ENCODE data around the gene REL. TPM values are rescaled to one million over a fixed set of nuclear protein-coding genes. Genes with fewer than 3 reads are reported as not detected.

REL gene
- total RNA-seq, 1 experiment from 2014 or later: 6.2 TPM

- H3K23ac ChIP-seq (ENCODE audit: insufficient read length, low read depth, low read length): no peak overlapping the region
- H2BK120ac ChIP-seq (ENCODE audit: low read depth, low read length, poor library complexity, severe bottlenecking): no peak overlapping the region
- H2AFZ ChIP-seq (ENCODE audit: low read length): no peak overlapping the region
- H3K18ac ChIP-seq (ENCODE audit: insufficient read length, low read depth, low read length): no peak overlapping the region
- Mint-ChIP-seq H3K9me3 (no peaks in the 10 kb centered on the region), H3K4me1 (no peaks in the 10 kb centered on the region), H3K4me3 (no peak overlapping the region), H3K36me3 (ENCODE audit: insufficient read depth in 1 of 3, low read depth in 3 of 3) (no peaks in the 10 kb centered on the region), H3K27me3 (ENCODE audit: low read depth) (no peaks in the 10 kb centered on the region), H3K27ac (no peak overlapping the region)
- no peak overlapping the region for H3K4ac ChIP-seq (ENCODE audit: low read depth, low read length)
- no peak overlapping the region for H2AK5ac ChIP-seq (ENCODE audit: insufficient read length, low read length)
- TF ChIP-seq, protein P1, sequence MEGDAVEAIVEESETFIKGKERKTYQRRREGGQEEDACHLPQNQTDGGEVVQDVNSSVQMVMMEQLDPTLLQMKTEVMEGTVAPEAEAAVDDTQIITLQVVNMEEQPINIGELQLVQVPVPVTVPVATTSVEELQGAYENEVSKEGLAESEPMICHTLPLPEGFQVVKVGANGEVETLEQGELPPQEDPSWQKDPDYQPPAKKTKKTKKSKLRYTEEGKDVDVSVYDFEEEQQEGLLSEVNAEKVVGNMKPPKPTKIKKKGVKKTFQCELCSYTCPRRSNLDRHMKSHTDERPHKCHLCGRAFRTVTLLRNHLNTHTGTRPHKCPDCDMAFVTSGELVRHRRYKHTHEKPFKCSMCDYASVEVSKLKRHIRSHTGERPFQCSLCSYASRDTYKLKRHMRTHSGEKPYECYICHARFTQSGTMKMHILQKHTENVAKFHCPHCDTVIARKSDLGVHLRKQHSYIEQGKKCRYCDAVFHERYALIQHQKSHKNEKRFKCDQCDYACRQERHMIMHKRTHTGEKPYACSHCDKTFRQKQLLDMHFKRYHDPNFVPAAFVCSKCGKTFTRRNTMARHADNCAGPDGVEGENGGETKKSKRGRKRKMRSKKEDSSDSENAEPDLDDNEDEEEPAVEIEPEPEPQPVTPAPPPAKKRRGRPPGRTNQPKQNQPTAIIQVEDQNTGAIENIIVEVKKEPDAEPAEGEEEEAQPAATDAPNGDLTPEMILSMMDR (conservative IDR thresholded peaks at IDR 0.05): no peak
- no peak overlapping the region for H4K5ac ChIP-seq (ENCODE audit: insufficient read length, low read depth, low read length)
- no peak overlapping the region for H3K56ac ChIP-seq (ENCODE audit: insufficient read length, low read depth, low read length)
- no peaks in the 10 kb centered on the region for H3K4me1 ChIP-seq (ENCODE audit: insufficient read depth, low read length)
- no peaks in the 10 kb centered on the region for H3K79me2 ChIP-seq (ENCODE audit: insufficient read depth, low read length)
- H3K4me2 ChIP-seq (ENCODE audit: insufficient read depth, insufficient read length, low read length): no peak overlapping the region
- no peak overlapping the region for H2BK5ac ChIP-seq (ENCODE audit: insufficient read length, low read length)
- no peaks in the 10 kb centered on the region for H3K23me2 ChIP-seq (ENCODE audit: insufficient read length, low read depth, low read length, poor library complexity, severe bottlenecking)
- no peak overlapping the region for H4K91ac ChIP-seq (ENCODE audit: insufficient read length, low read depth, low read length)
- H3K9me3 ChIP-seq (ENCODE audit: control insufficient read depth, low read depth, low read length): no peaks in the 10 kb centered on the region
- no peak overlapping the region for H4K8ac ChIP-seq (replicated peaks; ENCODE audit: insufficient read length, low read depth, low read length)
- H2BK20ac ChIP-seq (ENCODE audit: low read depth, low read length, poor library complexity, severe bottlenecking): no peak overlapping the region
- no peaks in the 10 kb centered on the region for H3K79me1 ChIP-seq (ENCODE audit: insufficient read depth, low read depth, low read length, poor library complexity, severe bottlenecking)
- H4K20me1 ChIP-seq (ENCODE audit: control insufficient read depth, insufficient read depth, insufficient read length): no peaks in the 10 kb centered on the region
- WGBS (ENCODE audit: extremely low coverage, insufficient read length, low lambda C conversion rate): no CpG with 5 or more reads among the region's 5 CpGs
- no peak overlapping the region for H2BK15ac ChIP-seq (ENCODE audit: low read depth, low read length)
- DNase-seq: no peak
- H3K27ac ChIP-seq (ENCODE audit: insufficient read length, low read depth, low read length): no peak overlapping the region
- H3K14ac ChIP-seq (ENCODE audit: insufficient read depth, low read length): no peak overlapping the region
- H3K27me3 ChIP-seq (ENCODE audit: insufficient read depth, low read length): no peaks in the 10 kb centered on the region
- no peak overlapping the region for H2BK12ac ChIP-seq (ENCODE audit: insufficient read length, low read depth, low read length)
- no peak overlapping the region for H3K9ac ChIP-seq (ENCODE audit: extremely low read depth, insufficient read length, low read length)
- H3T11ph ChIP-seq (ENCODE audit: low read length): no peak overlapping the region
These were observed 55.4 kb downstream of the REL start for GRCh38 chr2:60936757-60937156.
